Measurements from ENCODE around the gene DOCK1.

The DOCK1 gene

DNA sequence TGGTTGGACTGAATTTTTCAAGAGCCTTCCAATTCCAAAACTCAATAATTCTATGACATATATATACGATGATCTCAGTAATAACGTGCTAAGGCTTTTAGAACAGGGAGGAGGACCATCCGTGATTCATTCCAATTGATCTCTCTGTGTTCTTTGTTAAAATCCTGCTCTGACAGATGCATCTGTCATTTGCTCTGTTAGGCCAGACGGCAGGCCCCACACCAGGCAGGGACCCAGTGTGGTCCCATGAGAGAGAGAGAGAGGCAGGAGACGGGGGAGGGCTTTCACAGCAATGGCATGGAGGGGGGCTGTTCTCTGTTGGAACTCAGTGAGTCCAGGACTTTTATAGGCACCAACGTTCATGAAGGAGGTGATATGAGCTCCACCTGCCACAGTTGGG, 451.1 kb downstream of the DOCK1 start:
- no peak for DNase-seq (ENCODE audit: low read depth)

DNA sequence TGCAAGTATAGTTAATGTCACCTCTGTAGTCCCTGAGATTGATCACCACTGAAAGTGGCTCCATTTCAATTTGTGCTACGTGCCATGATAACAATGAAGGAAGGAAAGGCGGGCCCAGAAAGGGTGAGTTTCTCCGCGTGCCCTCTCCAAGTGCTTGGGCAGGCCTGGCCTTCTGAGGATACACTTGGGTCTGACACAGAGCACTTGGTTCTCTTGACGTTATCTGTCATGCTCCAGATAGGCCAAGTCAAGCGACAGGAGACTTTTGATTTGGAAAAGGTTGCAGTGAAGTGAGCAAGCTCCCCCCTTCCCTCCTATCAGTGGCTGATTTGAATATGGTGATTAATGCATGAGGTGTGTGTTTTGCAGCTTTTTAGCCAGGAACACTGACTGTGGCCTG, 452.0 kb downstream of the DOCK1 start:
- DNase-seq (ENCODE audit: low read depth): no peak

DNA sequence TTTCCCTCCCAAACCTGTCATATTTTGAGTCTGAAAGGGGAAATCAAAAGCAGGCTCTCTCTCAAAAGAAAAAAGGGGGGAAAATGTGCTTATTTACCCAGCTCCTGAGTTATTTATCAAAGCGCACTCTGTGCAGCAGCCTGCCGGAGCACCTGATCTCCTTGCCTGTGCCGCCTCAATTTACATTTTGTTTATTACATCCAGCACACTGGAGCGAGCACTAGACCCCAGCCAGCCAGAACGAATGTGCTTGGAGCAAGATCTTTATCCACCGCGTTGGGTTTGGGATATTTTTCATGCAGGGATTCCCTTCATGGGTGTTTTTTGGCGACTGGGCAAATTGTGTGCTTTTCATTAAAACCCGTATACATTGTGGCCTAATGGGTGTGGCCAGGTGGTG, 453.1 kb downstream of the DOCK1 start:
- DNase-seq (ENCODE audit: low read depth): no peak

DNA sequence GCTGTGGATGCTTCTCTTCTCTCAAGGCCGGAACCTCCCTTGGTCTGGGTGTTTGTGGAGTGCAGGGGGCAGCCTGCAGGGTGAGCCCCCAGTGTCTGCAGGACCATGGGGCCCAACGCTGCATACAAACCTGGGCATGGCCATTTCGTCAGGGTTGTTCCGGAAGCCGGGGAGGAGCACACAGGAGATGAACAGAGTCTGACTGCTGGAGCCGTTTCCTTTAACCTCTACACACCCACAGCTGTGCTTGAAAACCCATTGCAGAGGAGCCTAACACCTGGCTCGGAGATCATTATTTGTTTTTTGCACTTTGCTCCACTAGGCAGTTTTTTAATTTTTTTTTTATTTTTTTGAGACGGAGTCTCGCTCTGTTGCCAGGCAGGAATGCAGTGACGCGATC, 458.8 kb downstream of the DOCK1 start:
- no peak for DNase-seq (ENCODE audit: low read depth)

DNA sequence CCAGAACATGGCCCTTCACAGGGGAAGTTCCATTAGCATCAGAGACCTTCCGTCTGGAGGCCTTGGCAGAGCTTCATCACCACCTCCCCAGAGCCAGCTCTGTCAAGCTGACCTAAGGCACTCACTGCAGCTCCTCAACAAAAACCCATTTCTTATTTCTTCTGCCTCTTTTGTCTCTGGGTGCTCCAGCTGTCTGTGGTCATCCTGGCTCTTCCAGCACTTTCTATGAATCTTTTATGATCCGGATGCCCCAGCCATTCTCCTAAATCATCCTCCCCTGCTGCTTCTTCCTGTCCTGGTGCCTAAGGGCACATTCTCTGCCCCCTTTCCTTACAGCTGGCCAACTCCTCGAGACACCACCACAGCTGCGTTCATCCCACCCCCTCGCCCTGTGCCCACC, 462.9 kb downstream of the DOCK1 start:
- DNase-seq (ENCODE audit: low read depth): no peak

DNA sequence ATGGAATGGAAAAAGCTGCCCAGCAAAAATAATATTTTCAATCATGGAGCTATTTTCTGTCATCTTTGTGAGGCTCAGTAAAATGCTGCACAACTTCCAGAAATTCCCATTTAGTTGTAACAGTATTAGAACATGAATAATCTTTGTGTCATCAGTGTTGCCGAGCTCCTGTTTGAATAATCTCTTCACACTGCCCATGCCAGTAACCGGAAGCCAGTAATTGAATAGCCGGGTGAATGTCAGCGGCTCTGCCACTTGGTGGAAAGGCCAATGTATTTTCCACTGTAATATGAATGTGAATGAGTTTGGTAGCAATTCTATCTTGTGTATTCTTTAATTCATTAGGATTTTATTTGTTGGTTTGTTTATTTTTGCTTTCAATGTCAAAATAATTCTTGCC, 463.7 kb downstream of the DOCK1 start:
- DNase-seq (ENCODE audit: low read depth): no peak

DNA sequence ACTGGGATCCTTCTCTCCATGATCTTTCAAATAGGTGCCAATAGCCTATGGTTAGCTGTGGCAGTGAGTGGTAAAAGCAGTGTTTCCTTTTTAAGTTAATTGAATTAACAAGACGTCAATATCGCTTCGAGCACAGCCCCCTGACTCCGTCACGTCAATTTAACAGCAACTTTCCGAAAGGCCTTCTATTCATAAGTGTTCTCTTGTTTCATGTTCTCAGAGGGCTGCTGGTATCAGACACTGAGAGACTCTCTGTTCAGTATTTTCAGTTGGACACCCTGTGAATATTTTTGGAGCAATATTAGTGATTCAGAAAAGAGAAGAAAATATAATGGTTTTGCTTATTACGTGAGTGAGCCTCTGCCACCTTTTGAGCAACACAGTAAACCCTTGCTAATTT, 465.4 kb downstream of the DOCK1 start:
- no peak for DNase-seq (ENCODE audit: low read depth)

DNA sequence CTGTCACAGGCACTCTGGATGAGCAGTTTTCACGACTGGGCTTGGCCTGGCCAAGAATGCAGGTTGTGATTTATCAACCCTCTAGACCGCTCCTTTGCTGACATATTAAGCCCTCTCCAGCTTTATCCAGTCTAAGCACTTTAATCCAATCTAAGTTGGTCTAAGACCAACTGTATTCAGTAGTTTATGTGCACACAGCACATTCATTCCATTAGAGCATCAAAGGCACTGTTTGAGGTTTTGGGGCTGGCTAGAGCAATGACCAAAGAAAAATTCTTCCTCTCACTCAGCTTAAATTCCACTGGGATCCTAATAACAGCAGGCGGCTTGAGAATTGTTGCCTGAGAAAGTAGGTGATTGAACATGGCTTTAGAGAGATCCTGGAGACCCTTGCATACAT, 467.1 kb downstream of the DOCK1 start:
- DNase-seq (ENCODE audit: low read depth): no peak

DNA sequence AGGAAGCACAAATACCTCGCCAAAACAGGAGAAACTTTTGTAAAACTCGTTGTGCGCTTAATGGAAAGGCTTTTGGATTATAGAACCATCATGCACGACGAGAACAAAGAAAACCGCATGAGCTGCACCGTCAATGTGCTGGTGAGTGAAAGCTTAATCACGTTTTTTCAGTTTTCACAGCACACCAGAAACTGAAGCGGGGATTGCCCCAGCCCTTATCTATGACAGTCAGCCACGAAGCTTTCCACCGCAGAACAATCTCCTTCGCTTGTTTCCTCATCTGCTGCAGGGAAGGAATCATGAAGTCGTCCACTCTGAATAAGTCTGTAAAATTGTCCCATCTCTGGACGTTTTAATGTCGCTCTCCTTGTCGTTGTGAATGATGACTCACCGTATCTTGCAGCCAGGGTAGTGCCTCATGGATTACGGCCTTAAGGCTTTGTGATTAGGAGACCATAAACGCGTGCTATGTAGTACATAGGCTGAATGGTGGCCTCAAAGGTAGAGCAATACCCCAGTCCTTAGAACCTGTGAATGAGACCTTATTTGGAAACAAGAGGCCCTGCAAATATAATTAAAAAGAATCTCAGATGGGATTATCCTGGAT, 468.9 kb downstream of the DOCK1 start:
- DNase-seq (ENCODE audit: low read depth): no peak

DNA sequence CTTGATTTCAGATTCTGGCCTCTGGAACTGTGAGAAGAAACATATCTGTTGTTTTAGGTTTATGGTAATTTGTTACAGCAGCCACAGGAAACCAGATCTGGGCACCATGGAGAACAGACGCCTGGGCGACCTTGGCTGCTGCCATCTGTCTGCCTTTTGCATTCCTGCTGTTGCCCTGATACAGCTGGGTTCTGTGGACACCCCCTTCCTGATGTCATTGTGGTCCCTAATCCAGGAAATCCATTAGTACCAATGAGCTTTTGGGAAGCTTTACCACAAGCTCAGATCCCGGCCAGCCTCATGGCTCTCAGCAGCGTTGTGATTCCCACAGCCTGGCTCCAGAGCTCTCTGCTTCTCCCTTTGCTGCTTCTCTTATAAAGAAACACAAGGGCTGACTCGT, 469.7 kb downstream of the DOCK1 start:
- no peak for DNase-seq (ENCODE audit: low read depth)

DNA sequence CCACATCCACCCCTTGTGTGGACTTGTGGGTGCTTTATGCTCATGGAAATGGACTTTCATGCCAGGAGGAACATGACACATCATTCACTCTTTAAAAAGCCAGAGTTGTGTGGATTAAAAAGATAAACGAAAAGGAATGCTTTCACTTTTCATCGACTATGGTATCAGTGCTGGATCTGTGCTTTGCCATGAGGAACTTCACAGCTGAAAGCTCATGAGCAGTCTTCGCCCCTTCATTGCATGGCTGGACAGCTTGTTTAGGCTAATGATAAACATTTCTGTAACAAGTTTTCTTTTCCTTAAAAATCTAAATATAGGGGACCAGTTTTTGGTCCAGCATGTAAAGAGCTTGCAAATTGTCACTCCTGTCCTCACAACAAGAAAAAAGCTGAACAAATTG, 470.2 kb downstream of the DOCK1 start:
- DNase-seq (ENCODE audit: low read depth): no peak

DNA sequence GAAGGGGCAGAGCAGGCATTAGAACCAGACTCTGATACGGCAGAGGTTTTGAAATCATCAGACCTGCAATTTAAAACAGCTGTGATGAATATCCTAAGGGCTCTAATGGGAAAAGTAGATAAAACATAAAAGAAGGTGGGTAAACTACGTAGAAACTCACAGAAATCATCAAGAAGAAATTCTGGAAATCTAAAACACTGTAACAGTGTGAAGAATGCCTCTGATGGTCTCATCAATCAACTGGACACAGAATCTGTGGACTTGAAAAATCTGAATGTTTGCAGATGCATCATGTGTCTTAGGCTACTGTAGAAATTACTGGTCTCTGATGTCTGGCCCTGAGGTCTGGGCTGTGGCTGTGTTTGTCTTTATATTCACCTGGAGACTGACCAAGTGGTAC, 470.8 kb downstream of the DOCK1 start:
- DNase-seq (ENCODE audit: low read depth): no peak

DNA sequence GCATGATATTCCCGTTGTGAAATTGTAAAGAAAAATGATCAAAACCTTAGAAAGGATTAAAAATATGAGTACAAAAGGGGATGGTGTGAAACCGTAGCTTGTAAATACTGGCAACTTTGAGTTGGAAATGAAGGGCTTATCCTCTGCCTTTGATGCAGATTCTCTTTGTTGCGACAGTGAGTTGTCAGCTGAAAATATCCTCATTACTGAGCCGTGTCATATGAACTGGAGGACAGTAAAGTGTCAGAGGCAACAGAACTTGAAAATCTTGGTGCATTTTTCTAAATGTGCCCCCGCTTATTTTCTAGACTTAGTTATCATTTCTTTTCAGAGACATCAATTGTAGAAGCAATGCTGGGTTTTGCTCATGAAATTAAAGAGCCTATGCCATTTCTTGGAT, 473.4 kb downstream of the DOCK1 start:
- DNase-seq (ENCODE audit: low read depth): no peak

DNA sequence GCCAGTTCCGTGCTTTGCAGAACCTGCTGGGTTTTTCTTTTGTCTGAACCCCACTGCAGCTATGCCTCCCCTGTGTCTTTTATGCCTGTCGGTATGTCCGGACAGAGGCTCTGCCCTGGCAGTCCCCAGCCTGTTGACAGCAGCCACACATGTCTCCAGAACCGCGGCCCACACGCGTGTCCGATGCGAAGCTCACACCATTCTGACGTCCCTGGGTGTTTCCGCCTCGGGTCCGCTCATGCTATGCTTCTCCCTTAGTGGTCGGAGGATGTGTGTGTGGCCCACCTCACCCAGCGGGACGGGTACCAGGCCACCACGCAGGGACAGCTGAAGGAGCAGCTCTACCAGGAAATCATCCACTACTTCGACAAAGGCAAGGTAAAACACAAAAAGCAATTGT, 479.3 kb downstream of the DOCK1 start:
- no peak for DNase-seq (ENCODE audit: low read depth)

DNA sequence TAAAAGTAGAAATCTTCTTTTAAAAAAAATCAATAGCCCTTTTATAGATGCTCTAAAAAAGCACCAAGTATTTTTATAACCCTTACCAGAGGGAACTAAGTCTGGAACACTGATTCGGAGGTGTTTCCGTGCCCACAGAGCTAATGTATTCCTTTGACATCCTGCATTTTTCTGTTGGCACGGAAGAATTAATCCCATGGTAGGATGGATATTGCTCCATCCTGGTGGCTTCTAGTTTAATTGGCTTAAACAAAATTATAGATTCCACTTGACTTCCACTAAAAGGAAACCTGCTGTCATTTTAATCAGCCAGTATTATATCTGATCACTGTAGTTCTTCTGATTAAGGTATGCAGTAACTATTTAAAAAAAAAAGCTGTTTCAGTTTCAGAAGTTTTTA, 479.8 kb downstream of the DOCK1 start:
- DNase-seq (ENCODE audit: low read depth): no peak

DNA sequence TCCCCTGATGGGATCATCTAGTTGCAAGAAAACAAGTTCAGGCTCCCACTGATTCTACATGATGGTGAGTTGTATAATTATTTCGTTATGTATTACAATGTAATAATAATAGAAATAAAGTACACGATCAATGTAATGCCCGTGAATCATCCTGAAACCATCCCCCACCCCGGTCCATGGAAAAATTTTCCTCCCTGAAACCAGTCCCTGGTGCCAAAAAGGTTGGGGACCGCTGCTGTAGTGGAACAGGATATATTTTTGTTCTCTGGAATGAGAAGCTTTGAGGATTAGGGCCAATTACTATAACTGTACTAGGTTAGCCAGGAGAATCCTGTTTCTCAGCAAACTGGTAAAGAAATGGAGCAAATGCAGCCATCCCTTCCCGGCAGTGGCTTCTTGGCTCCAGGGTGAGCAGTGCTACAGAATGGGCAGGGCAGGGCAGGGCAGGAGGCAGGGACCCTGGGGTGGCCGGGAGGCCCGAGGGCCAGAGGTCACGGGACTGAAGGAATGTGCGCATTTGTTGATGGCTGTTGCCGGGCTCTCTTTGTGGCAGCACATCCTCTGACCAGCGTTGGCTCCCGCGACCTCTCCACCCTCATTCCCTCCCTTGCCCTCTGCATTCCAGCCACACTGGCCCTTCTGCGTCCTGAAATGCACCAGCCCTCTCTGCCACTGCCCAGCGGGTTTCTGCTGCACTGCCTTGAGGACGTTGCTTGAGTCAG, 481.5 kb downstream of the DOCK1 start:
- DNase-seq (ENCODE audit: low read depth): no peak

DNA sequence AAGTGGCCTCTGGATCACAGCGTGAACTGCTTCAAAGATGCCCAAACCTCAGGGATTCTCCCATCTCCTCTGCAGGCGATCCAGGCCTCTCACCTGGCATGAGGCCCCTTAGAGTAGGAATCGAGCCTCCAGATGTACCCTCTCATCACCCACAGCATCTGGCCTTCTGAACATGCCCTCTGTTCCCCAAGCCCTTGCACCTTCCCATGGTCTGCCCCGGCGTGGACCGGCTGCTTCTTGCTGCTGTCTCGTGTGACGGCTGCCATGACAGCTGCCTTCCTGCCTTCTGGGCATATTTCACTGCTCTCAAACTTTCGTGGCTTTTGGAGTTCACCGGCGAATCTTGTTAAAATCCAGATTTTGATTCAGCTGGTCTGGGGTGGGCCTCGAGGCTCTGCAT, 486.6 kb downstream of the DOCK1 start:
- no peak for DNase-seq (ENCODE audit: low read depth)

DNA sequence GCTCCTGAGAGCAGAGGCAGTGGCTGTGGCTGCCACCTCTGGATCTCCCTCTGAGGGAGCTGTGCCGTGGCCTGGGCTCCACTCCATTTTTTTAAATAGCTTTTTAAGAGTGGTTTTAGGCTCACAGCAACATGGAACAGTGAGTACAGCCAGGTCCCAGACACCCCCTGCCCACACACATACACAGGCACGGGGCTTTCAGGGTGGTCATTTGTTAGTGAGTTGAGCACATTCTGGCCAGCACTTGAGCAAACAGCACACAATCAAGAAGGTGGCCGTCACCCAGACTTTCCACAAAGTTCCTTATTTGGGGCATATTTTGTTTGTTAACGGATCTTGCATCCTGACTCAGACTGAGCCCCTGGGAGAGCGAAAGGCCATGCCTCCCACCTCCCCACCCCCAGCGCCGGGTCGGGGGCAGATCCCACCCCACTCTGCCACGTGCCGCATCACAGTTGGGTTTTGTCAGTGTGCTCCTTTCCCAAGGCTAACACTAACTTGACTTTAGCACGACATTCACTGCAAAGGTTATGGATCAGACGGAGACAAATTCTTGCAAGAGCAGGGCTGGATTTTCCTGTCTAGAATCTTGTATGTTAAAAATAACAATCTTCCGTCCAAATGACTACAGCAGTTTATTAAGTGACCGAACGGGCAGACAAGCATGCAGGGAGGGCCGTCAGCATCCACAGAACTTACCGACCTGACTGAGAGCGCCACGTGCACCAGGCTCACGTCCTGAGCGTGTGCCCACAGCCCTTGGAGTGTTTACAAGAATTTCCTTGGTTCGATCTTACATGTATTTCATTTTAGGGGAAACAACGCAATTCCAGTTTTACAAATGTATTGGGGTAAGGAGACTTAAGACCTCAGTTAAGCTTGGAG, 487.4 kb downstream of the DOCK1 start:
- DNase-seq (ENCODE audit: low read depth): no peak

DNA sequence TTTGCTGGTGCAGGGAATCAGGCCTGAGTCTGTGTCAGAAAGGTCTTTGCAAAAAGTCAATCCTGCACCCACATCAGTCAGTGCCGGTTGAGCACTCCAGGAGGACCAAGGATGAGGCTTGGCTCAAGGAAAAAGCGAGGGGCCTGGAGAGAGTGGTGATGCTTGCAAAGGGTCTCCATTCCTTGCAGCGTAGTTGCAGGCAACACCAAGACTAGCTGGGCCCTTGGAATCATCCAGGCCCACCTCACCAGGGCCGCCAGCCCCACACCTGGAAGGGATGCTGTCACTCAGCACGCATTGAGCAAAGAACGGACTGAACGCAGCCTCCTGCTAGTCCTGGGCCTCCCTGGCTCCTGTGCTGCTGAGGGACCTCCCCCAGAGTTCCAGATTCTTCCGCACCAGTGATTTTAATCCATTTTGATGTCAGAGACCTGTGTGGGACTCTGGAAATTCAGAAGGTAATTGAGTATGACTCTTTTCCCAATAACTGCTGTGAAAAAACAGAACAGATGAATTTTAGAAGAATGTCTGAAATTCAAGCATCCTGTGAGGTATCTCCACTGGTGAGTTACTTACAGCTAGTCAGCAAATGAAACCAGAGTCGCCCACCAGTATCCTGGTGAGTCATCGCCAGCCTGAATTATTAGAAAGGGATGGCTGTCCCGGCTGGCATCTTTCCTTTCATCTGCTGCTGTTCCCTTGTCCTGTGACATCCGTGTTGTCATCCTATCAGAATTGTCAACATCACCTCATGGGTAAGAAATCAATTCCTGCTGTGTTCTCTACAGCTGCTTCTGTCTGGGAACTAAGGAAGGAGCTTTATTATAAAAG, 493.1 kb downstream of the DOCK1 start:
- DNase-seq (ENCODE audit: low read depth): no peak

DNA sequence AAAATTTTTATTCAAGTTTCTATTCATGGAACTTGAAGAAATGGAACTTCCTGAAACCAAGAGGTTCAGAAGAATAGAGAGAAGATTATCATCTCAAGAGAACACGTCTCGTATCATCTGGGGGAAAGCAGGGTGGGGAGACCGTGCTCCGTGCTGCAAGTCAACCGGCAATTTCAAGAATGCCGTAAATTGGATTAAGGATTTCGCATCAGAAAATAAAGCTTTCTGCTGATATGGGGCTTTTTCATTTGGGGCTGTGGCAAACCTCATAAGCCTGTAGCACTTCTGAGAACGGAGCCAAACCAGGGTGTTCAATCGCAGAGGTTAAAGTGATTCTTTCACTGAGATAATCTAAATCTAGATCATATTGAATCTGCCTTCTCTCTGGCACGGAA, 493.7 kb downstream of the DOCK1 start:
- no peak for DNase-seq (ENCODE audit: low read depth)

DNA sequence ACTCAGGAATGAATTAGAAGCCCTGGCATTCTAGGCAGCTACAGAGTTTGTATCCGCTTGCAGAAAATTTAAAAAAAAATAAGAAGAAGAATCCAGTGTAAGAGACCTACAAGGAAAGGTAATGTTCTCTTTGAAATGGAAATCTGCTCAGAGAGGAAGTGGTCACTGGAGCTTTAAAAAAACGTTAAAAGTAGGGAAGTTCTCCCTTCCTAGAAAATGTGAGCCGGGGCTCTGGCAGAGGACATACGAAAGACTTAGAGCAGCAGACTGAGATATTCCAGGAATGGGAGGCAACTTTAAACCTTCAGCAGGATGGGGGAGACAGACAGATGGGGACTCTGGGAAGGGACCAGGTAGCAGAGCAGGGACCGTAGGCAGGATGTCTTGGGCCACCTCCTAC, 494.4 kb downstream of the DOCK1 start:
- no peak for DNase-seq (ENCODE audit: low read depth)

DNA sequence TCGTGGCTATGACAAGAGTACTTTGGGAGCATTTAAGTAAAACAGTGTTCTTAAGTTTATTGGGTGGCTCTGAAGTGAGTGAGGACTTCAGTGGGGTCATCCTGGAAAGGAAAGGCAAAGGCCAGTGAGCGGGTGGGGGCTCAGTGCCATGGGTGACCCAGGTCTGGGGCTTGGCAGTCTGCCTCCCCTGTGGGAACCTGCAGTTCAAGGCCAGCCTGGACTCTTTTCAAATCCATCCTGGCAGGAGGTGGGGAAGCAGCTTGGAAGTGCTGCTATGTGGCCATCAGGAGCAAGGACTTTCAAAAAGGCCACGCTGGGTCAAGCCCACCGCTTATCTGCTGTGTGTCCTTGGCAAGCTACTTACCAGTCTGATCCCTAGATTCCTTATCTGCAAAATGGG, 495.0 kb downstream of the DOCK1 start:
- DNase-seq (ENCODE audit: low read depth): no peak

Data from stimulated activated CD4-positive, alpha-beta T cell treated with anti-CD3 and anti-CD28 coated beads, Interleukin-2, amount 100 ng/mL, for 4 hours (primary cell).